Endometrium (tissue), 2 donors: ENCODE results near the gene METTL26.

Source experiments
- FAIRE-seq: peaks from 2 replicates; lab custom pipeline; 2012; peaks lifted over from hg19 to GRCh38; lab: Jason Lieb, UNC
- donor health status: control.
- donor health status: control.

The METTL26 gene

GRCh38 chr16:595094-595528 lies 41.0 kb downstream of the METTL26 start:
- no peak for FAIRE-seq

GRCh38 chr16:593807-594206 lies 42.3 kb downstream of the METTL26 start:
- no peak for FAIRE-seq

GRCh38 chr16:593406-593805 lies 42.7 kb downstream of the METTL26 start:
- FAIRE-seq: no peak

- no peak for FAIRE-seq
Measured at GRCh38 chr16:592518-593306, 43.4 kb downstream of the METTL26 start.

GRCh38 chr16:591892-592517 lies 44.1 kb downstream of the METTL26 start:
- FAIRE-seq: no peak

GRCh38 chr16:591231-591630 lies 44.9 kb downstream of the METTL26 start:
- no peak for FAIRE-seq

GRCh38 chr16:590815-591200 lies 45.3 kb downstream of the METTL26 start:
- no peak for FAIRE-seq

GRCh38 chr16:590188-590814 lies 45.8 kb downstream of the METTL26 start:
- no peak for FAIRE-seq

- no peak for FAIRE-seq
Measured at GRCh38 chr16:589658-590187, 46.4 kb downstream of the METTL26 start, which contains the start of gene RAB40C. Gene RAB40C, plus strand, starts transcription at chr16:590066. Its CDS starts 226 bp downstream, at chr16:590292.

- no peak for FAIRE-seq
Measured at GRCh38 chr16:588889-589657, 47.0 kb downstream of the METTL26 start.

GRCh38 chr16:588639-588888 lies 47.5 kb downstream of the METTL26 start:
- FAIRE-seq: no peak

- no peak for FAIRE-seq
Measured at GRCh38 chr16:586645-587590, 49.2 kb downstream of the METTL26 start.

- FAIRE-seq: no peak
Measured at GRCh38 chr16:586047-586644, 50.0 kb downstream of the METTL26 start.

- FAIRE-seq: no peak
Measured at GRCh38 chr16:585351-585750, 50.8 kb downstream of the METTL26 start.
